T-helper 22 cell (primary cell): ENCODE data around the gene NRP2.

Experiments used
- DNase-seq: peaks from one replicate; pipeline ENCODE4 v3.0.0-alpha.2; 2020; ENCODE audit warnings: low read depth

Gene NRP2

DNA sequence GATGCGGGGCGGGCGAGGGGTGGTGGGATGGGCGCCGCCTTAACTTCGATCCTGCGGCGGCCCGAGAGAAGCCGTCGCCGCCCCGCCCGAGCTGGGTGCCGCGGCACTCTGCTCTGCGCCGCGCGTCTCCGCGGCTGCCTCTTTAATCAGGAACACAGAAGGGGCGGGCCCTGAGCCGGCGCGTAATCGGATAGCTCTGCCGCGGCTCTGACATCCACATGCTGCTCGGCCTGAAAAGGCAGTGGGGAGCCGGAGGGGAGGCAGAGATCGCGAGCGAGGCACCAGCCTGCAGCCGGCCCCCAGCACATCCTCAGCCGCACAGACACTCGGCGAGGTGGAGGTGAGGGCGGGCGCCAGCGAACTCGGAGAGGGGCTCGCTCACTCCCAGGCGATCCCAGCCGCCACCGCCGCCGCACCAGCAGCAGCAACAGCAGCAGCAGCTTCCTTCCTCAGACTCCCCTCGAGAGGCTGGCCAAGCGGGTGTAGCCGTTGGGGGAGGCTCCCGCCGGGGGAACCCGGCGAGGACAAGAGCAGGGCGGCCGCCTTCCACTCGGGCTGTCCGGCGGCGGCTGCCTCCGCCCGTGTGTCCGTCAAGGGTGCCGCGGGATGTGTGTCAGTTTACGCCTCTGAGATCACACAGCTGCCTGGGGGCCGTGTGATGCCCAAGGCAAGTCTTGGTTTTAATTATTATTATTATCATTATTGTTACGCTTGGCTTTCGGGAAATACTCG lies at the start of gene NRP2:
Gene NRP2, plus strand, starts transcription at position 263 of the 732 bp plus-strand sequence. CDS start 790 bp downstream, outside the sequence.
- DNase-seq: no peak

DNA sequence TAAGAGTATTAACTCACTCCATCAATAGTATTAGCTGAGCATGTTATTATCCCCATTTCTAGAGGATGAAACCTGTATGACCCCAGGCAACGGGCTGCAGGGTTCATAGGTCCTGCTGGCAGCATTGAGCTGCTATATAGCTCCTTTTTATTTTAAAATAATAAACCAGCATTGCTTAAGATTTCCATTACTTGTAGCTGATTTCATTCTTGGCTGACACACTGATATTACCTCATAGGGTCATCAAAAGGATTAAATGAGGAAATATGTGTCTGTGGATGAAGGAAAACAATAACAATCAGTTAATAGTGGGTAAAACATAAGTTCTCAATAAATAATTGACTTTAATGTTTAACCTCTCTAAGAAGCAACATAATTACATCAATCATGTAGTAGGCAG lies 48.3 kb upstream of the NRP2 start:
- no peak for DNase-seq

DNA sequence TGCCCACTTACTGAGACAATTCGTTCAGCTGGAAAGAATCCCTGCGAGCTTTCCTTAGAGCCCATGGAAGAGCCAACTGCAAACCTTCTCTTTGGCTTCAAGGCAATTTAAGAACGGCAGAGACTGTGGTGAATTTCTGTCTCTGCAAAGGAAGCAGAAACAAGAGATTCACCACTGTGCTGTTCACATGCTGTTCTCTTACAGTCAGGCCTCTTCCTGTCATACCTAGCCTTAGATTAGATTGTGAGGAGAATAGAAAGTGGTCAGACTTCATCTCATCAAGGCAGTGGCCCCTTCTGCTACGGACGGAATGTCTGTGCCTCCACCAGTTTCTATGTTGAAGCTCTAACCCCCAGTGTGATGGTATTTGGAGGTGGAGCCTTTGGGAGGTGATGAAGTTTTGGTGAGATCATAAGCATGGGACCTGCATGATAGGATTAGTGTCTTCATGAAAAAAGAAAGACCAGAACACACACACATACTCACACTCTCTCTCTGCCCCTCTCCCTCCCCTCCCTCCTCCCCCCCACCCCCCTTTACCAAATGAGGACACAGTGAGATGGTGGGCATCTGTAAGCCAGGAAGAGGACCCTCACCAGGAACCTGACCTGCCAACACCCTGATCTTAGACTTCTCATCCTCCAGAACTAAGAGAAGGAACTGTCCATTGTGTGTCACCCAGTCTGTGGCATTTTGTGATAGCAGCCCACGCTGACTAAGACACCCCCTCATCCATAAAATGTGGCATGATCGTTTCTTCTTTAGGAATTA lies 45.6 kb upstream of the NRP2 start:
- DNase-seq: no peak

DNA sequence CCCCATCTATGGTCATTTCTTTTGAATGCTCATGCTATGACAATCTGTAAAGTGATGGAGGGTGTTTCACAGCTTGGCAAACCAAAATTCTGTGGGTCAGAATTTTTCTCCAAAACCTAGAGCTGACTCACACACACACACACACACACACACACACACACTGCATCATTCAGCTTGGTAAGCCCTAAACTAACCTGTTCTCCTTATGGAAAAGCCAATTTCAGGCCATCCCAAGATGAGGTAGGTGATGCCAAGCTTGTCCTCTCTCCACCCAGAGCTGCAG lies 45.0 kb upstream of the NRP2 start:
- DNase-seq: no peak

DNA sequence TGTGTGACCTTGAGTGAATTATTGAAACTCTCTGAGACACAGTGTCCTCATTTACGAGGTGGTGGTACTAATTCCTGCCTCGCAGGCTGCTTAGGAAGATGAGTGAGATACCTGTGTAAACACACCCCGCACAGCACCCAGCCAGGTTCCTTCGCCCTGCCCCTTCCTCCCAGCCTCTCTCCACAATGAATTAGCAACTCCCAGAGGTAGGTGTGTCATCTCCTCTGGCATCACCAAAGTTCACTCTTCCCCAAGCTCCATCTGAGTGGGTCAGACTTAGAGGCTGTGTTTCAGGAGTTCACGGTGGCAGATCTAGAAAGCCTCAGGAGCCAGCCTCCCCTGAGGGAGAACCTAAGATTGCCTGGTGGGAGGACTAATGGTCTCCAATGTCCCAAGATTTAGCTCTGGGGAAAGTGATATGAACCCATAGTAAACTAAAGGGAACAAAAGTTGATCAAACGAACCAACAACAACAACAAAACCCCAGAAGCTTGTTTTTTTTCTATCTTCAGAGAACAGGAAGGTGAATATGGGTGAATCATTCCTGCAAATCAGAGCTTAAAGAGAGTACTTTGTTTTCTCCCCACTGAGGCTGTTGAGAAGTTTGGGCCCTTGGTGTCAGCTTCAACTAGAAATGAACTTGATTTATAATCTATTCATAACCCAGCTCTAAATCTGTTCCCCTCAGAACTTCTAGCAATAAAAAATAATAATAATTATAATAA lies 44.4 kb upstream of the NRP2 start:
- DNase-seq: no peak

- DNase-seq: no peak
Observed at GRCh38 chr2:205640716-205641115, 41.6 kb upstream of the NRP2 start.

- DNase-seq: no peak
Observed at GRCh38 chr2:205642599-205643356, 39.5 kb upstream of the NRP2 start.

- no peak for DNase-seq
Observed at GRCh38 chr2:205643391-205643885, 38.9 kb upstream of the NRP2 start.

DNA sequence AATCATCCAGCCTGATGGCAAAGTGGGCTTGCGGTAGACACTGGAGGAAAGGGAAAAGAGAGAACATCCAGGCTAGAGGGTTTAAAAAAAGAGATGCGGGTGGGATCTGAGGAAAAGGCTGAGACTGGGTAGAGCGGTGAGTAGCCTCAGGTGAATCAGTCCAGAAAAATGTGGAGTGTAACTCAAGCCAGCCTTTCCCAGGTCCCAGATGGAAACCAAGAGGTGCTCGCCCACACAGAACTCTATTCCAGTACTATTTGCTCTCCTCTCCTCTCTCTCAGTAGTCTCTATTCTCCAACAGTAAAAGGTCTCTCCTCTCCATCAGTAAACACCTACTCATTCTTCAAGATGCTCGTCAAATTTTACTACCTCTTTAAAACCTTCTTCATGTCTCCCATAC lies 38.3 kb upstream of the NRP2 start:
- no peak for DNase-seq

DNA sequence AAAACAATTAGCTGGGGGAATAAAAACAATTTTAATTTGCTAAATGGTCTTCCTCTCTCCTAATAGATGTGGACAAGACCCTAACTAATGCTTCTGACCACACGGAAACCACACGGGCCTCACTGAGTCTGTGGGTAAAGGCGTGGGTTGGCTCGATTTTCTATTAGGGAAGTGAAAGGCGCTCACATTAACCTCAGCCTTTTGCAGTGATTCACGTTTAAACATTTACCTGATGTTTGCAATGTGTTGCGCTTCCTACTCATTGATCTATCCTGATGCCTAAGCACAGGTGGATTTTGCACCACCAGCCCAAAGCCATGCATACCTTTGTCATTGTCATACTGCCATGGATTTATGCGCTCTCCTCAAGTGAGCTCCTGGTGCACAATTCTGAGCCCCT lies 35.6 kb upstream of the NRP2 start:
- no peak for DNase-seq

DNA sequence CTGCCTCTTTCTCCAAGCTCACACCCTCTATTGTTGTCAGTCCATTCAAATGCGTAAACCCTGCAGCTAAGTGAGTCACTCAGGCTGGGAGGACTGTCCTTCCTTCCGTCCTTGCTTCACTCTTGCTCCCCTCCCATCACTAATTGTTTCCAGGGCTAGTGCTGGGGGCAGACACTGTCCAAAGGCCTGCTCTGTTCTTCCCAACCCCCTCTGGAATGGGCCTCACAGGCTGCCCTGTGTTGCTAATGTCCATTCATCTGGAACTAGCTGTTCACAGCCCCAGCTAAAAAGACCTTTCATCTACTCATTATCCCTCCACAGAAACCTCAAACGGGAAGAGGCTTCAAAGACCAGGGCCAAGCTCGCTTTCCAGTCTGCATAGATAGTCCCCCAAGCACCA lies 31.9 kb upstream of the NRP2 start:
- DNase-seq: no peak

GRCh38 chr2:205650931-205651330 lies 31.4 kb upstream of the NRP2 start:
- no peak for DNase-seq

DNA sequence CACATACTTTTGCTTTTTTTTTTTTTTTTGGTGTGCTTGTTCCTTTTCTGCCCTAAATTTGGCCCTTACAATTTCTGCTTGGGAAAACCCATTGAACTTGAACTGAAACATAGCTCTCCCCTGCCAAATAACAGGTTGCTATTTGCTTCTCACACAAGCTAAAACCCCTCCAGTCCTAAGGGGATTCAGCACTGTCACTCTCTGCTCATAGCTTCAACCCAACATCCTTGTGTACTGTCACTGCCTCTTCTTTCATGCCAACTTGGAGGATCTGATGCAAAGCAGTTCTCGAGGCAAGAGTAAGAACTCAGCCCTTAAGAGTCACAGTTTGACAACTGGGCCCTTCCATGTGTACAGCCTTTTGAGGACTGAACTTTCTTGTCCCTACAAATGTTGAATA lies 30.6 kb upstream of the NRP2 start:
- no peak for DNase-seq

GRCh38 chr2:205654878-205655605 lies 27.3 kb upstream of the NRP2 start:
- DNase-seq: no peak

DNA sequence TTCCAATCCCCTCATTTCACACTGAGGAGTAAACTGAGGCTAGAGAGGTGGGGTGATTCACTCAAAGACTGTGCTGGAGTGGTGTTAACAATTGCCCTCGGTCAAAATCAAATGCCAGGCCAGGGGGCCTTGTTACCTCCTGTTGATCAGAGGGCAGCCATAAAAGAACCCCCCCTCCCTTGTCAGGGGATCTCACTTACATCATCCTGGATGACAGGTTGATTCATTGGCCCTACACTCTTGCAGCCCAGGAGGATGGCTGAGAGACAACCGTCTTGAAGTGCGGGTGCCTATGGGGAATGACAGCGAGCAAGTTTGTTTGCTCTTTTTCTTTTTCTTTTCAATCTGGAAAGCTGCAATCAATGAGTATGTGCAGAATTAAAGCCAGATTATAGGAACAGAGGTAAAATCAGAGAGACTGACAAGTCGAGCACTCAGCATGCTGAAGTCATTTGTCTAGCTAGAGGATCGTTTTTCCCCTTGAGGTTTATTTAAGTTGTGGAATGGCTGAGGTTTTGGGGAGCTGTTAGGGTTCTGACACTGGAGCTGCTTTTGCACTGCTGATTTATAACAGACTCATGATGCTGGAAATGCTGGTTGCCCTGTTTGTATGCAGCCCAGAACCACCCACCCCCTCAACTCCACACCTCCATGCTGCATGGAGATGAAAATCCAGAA lies 26.4 kb upstream of the NRP2 start:
- DNase-seq: no peak

GRCh38 chr2:205656461-205656860 lies 25.8 kb upstream of the NRP2 start:
- DNase-seq: no peak

- no peak for DNase-seq
Observed at GRCh38 chr2:205656941-205657340, 25.4 kb upstream of the NRP2 start.

GRCh38 chr2:205657579-205657978 lies 24.7 kb upstream of the NRP2 start:
- no peak for DNase-seq

- DNase-seq: no peak
Observed at GRCh38 chr2:205658068-205658467, 24.2 kb upstream of the NRP2 start.

- no peak for DNase-seq
Observed at GRCh38 chr2:205658572-205658971, 23.7 kb upstream of the NRP2 start.

- no peak for DNase-seq
Observed at GRCh38 chr2:205659922-205660321, 22.4 kb upstream of the NRP2 start.
